GM12864 (cell line): ENCODE measurements around the gene ARAP1.

ENCODE experiments used
- DNase-seq: peaks from one replicate; pipeline ENCODE4 v3.0.0-alpha.2; 2011; ENCODE audit warnings: low read depth
- H3K4me3 ChIP-seq: 2 replicates; pipeline ENCODE4 v1.5.1; 2011; ENCODE audit warnings: mild to moderate bottlenecking, low read depth, low read length, control low read depth
- CTCF ChIP-seq: IDR thresholded peaks from 2 replicates; pipeline ENCODE4 v1.5.1; 2011; ENCODE audit warnings: low read depth, mild to moderate bottlenecking, moderate library complexity, low read length, control low read depth, inconsistent platforms; ENCODE audit errors: missing control alignments

ARAP1 gene

GRCh38 chr11:72766152-72766902, 14.1 kb upstream of the ARAP1 start:
- no peak for TF ChIP-seq CTCF
- H3K4me3 ChIP-seq = no peak overlapping the region
- no peak for DNase-seq

GRCh38 chr11:72764503-72764902, 12.3 kb upstream of the ARAP1 start:
- no peak overlapping the region for H3K4me3 ChIP-seq
- no peak for TF ChIP-seq CTCF
- DNase-seq = no peak

- no peak overlapping the region for H3K4me3 ChIP-seq
- DNase-seq = no peak
- no peak for TF ChIP-seq CTCF
Measured at GRCh38 chr11:72763823-72764222, 11.6 kb upstream of the ARAP1 start.

- no peak for TF ChIP-seq CTCF
- H3K4me3 ChIP-seq = no peak overlapping the region
- no peak for DNase-seq
Measured at GRCh38 chr11:72762641-72763304, 10.6 kb upstream of the ARAP1 start.

GRCh38 chr11:72760539-72761405, 8.6 kb upstream of the ARAP1 start:
- TF ChIP-seq CTCF = no peak
- no peak overlapping the region for H3K4me3 ChIP-seq
- DNase-seq = no peak

- no peak for DNase-seq
- no peak overlapping the region for H3K4me3 ChIP-seq
- no peak for TF ChIP-seq CTCF
Measured at GRCh38 chr11:72759468-72759985, 7.3 kb upstream of the ARAP1 start.
